HCT116 (cell line): ENCODE results near the gene ELAPOR2. TPM values are rescaled to one million over a fixed set of nuclear protein-coding genes. Genes with fewer than 3 reads are reported as not detected.
A peak's percentile ranks its signal among the peaks of the same experiment; 100 is the strongest.

Experiments
- ATAC-seq: fragments of 200-7000 bp; cut with Tn5 transposase; 2 replicates; pipeline ENCODE4 v1.9.1; 2020; ENCODE audit warnings: mild to moderate bottlenecking, moderate library complexity
- BruUV-seq: library from RNA; stranded (reverse); fragments of 400-500 nt; replicated peaks from 2 replicates; lab custom pipeline; 2021; lab: Mats Ljungman, UMichigan
- CTCF ChIA-PET: fragments of 300-600 bp; sonication (Branson Sonifier 250); formaldehyde crosslinking; loops from one replicate; lab custom pipeline; 2021; ENCODE audit warnings: antibody characterized with exemption; lab: Charles Lee
- POLR2A ChIA-PET: fragments of 300-600, 350-600 bp; sonication (Branson Sonifier 250); formaldehyde crosslinking; loops from one replicate; lab custom pipeline; 2021; ENCODE audit warnings: antibody characterized with exemption; lab: Charles Lee
- RAD21 ChIA-PET, 2 experiments: fragments of 300-600 bp; sonication (Branson Sonifier 250); formaldehyde crosslinking; loops; one replicate each; lab custom pipeline; 2023; ENCODE audit warnings: low total read pairs in 2 of 2; ENCODE audit not compliant: uncharacterized antibody in 2 of 2, unreplicated experiment in 2 of 2, low non-redundant PET in 1 of 2; lab: Charles Lee
- DNase-seq: peaks from one replicate; pipeline ENCODE4 v3.0.0-alpha.2; 2010; ENCODE audit warnings: low read depth, low spot score
- H2AFZ ChIP-seq: fragments of 200-600 bp; shearing (Covaris generic), sonication (generic); 2 replicates; pipeline ENCODE4 v1.6.1; 2017; ENCODE audit warnings: low read depth, mixed run types, mixed read lengths, antibody characterized with exemption, low read length; ENCODE audit not compliant: poor library complexity, severe bottlenecking
- H3K27ac ChIP-seq: 2 replicates; pipeline ENCODE4 v1.5.1; 2012; ENCODE audit warnings: low read depth, low read length
- H3K27me3 ChIP-seq: fragments of 200-600 bp; sonication (generic); 2 replicates; pipeline ENCODE4 v1.6.1; 2016; ENCODE audit warnings: mixed run types, low read length, mixed read lengths; ENCODE audit not compliant: insufficient read depth
- H3K36me3 ChIP-seq, 2 experiments: fragments of 200-500 bp in 1 of 2; fragments of 200-600 bp in 1 of 2; sonication (Bioruptor generic) in 1 of 2; sonication (generic) in 1 of 2; 2 replicates each; pipeline versions ENCODE4 v1.5.1 to v1.6.1; 2014 to 2016; ENCODE audit warnings: low read length in 2 of 2, inconsistent platforms in 1 of 2, mixed read lengths in 1 of 2, mixed run types in 1 of 2; ENCODE audit not compliant: insufficient read depth in 2 of 2, control insufficient read depth in 1 of 2
- H3K4me1 ChIP-seq, 2 experiments: fragments of 200-600 bp in 1 of 2; sonication (generic) in 1 of 2; 2 replicates each; pipeline versions ENCODE4 v1.5.1 to v1.6.1; 2012 to 2017; ENCODE audit warnings: low read length in 2 of 2, inconsistent platforms in 1 of 2, mild to moderate bottlenecking in 1 of 2, mixed read lengths in 1 of 2, mixed run types in 1 of 2, moderate library complexity in 1 of 2; ENCODE audit not compliant: insufficient read depth in 2 of 2, control insufficient read depth in 1 of 2
- H3K4me2 ChIP-seq: fragments of 200-600 bp; sonication (generic); 2 replicates; pipeline ENCODE4 v1.6.1; 2017; ENCODE audit warnings: mixed run types, low read length, mixed read lengths
- H3K4me3 ChIP-seq, 2 experiments: fragments of 200-600 bp in 1 of 2; sonication (generic) in 1 of 2; replicated peaks in 1 of 2; 2 replicates each; pipeline ENCODE4 v1.5.1; 2011 to 2016; ENCODE audit warnings: low read length in 2 of 2, control low read depth in 1 of 2, low read depth in 1 of 2, mild to moderate bottlenecking in 1 of 2, mixed read lengths in 1 of 2, mixed run types in 1 of 2
- H3K79me2 ChIP-seq: fragments of 200-600 bp; sonication (generic); 2 replicates; pipeline ENCODE4 v1.6.1; 2017; ENCODE audit warnings: mild to moderate bottlenecking, mixed run types, low read length, moderate library complexity, mixed read lengths; ENCODE audit not compliant: insufficient read depth
- H3K9ac ChIP-seq: fragments of 200-600 bp; sonication (generic); 2 replicates; pipeline ENCODE4 v1.6.1; 2016; ENCODE audit warnings: low read length, mixed read lengths
- H3K9me2 ChIP-seq: fragments of 200-600 bp; sonication (generic), shearing (Covaris generic); 2 replicates; pipeline ENCODE4 v1.6.1; 2017; ENCODE audit warnings: mixed run types, mild to moderate bottlenecking, moderate library complexity; ENCODE audit not compliant: insufficient read depth
- H3K9me3 ChIP-seq, 2 experiments: fragments of 200-500 bp in 1 of 2; fragments of 200-600 bp in 1 of 2; sonication (Bioruptor generic) in 1 of 2; sonication (generic) in 1 of 2; 2 replicates each; pipeline ENCODE4 v1.6.1; 2014 to 2017; ENCODE audit warnings: low read length in 2 of 2, mixed read lengths in 2 of 2, inconsistent platforms in 1 of 2, low read depth in 1 of 2, mild to moderate bottlenecking in 1 of 2, mixed run types in 1 of 2, moderate library complexity in 1 of 2; ENCODE audit not compliant: control insufficient read depth in 1 of 2, insufficient read depth in 1 of 2
- H4K20me1 ChIP-seq: fragments of 200-600 bp; sonication (generic), shearing (Covaris generic); 2 replicates; pipeline ENCODE4 v1.6.1; 2017; ENCODE audit warnings: mixed run types, mild to moderate bottlenecking, moderate library complexity; ENCODE audit not compliant: insufficient read depth
- CEBPB ChIP-seq: IDR thresholded peaks from 2 replicates; pipeline ENCODE4 v1.6.1; 2012; ENCODE audit warnings: low read depth
- FOSL1 ChIP-seq: IDR thresholded peaks from 2 replicates; pipeline ENCODE4 v1.6.1; 2012; ENCODE audit warnings: low read depth
- JUND ChIP-seq: IDR thresholded peaks from 2 replicates; pipeline ENCODE4 v1.6.1; 2012
- POLR2A ChIP-seq: IDR thresholded peaks from 2 replicates; pipeline ENCODE4 v1.7.0; 2011; ENCODE audit warnings: borderline replicate concordance; ENCODE audit not compliant: insufficient read depth, insufficient read length; ENCODE audit errors: extremely low read depth
- ZBTB33 ChIP-seq: IDR thresholded peaks from 2 replicates; pipeline ENCODE4 v1.6.1; 2011; ENCODE audit warnings: mild to moderate bottlenecking, low read length, moderate library complexity; ENCODE audit not compliant: insufficient replicate concordance; ENCODE audit errors: extremely low read depth
- ZFX ChIP-seq: fragments of 450-650 bp; IDR thresholded peaks from 2 replicates; pipeline ENCODE4 v1.6.1; 2017
- intact Hi-C: fragments of 100-400 bp; cut with micrococcal nuclease; formaldehyde crosslinking; loops from 2 replicates; pipeline ENCODE4 v1.10.0; 2022
- total RNA-seq: library from RNA; stranded (reverse); gene quantifications from one replicate; pipeline ENCODE4 v1.2.1, GENCODE V29; 2021; ENCODE audit not compliant: unreplicated experiment
- TF ChIP-seq, protein P1 (sequence below): IDR thresholded peaks from 2 replicates; pipeline ENCODE4 v1.6.1; 2012; ENCODE audit warnings: low read depth

Gene ELAPOR2
- total RNA-seq, 1 experiment from 2014 or later, result 26.0 TPM

- Histone ChIP-seq H2AFZ (peak overlapping the region; percentile 97), H3K9ac (peak overlapping the region; percentile 68), H3K4me3 (peak overlapping the region; percentile 56 to 72), H3K4me1 (peaks cover 6 to 15% of the 10 kb centered on the region in 2 experiments; a peak in 3 of 4 replicates), H3K79me2 (no peaks in the 10 kb centered on the region), H3K9me3 (no peaks in the 10 kb centered on the region), H3K9me2 (no peaks in the 10 kb centered on the region), H3K27me3 (no peaks in the 10 kb centered on the region), H3K27ac (peak overlapping the region; percentile 57), H3K36me3 (no peaks in the 10 kb centered on the region), H4K20me1 (no peaks in the 10 kb centered on the region), H3K4me2 (peak overlapping the region; percentile 99)
- no peak for DNase-seq
- CTCF ChIA-PET, result interaction anchor here (1.2 kb wide), 1 partner anchor 88 kb away, joined by 3 read pairs; no protein-coding TSS in a partner anchor
- BruUV-seq, result no TSS peak
- TF ChIP-seq FOSL1 (no peak), ZFX (no peak), ZBTB33 (no peak), JUND (0 out of 2 replicates have a peak, but pooled peaks have one; percentile 1), POLR2A (no peak), CEBPB (no peak)
- TF ChIP-seq, protein P1, sequence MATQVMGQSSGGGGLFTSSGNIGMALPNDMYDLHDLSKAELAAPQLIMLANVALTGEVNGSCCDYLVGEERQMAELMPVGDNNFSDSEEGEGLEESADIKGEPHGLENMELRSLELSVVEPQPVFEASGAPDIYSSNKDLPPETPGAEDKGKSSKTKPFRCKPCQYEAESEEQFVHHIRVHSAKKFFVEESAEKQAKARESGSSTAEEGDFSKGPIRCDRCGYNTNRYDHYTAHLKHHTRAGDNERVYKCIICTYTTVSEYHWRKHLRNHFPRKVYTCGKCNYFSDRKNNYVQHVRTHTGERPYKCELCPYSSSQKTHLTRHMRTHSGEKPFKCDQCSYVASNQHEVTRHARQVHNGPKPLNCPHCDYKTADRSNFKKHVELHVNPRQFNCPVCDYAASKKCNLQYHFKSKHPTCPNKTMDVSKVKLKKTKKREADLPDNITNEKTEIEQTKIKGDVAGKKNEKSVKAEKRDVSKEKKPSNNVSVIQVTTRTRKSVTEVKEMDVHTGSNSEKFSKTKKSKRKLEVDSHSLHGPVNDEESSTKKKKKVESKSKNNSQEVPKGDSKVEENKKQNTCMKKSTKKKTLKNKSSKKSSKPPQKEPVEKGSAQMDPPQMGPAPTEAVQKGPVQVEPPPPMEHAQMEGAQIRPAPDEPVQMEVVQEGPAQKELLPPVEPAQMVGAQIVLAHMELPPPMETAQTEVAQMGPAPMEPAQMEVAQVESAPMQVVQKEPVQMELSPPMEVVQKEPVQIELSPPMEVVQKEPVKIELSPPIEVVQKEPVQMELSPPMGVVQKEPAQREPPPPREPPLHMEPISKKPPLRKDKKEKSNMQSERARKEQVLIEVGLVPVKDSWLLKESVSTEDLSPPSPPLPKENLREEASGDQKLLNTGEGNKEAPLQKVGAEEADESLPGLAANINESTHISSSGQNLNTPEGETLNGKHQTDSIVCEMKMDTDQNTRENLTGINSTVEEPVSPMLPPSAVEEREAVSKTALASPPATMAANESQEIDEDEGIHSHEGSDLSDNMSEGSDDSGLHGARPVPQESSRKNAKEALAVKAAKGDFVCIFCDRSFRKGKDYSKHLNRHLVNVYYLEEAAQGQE, result no peak
- intact Hi-C loops, result loop anchor here (1.0 kb wide), 1 partner anchor 88 kb away; no protein-coding TSS in a partner anchor
- RAD21 ChIA-PET, result no interaction called here
- POLR2A ChIA-PET, result interaction anchor here (1.0 kb wide), 1 partner anchor 88 kb away, joined by 3 read pairs; no protein-coding TSS in a partner anchor
- ATAC-seq, result no peak
Measured at GRCh38 chr7:87060288-87060537, 759 bp upstream of the ELAPOR2 start.
